Endometrial microvascular endothelial cells (primary cell): Measurements from ENCODE around the gene MAGI1. TPM values are rescaled to one million over a fixed set of nuclear protein-coding genes. Genes with fewer than 3 reads are reported as not detected.

Source experiments
- in situ Hi-C: cut with HindIII; loops from 2 replicates; pipeline ENCODE4 v1.10.0; 2017; ENCODE audit warnings: low sequenced_read_pairs, low pct_unique_long_range_greater_than_20kb; ENCODE audit errors: inconsistent ontology term
- total RNA-seq: library from RNA; depleted of rRNA; stranded (reverse); fragments of >200 nt; gene quantifications from one replicate; pipeline ENCODE4 v1.2.3, GENCODE V29; 2015; ENCODE audit errors: inconsistent ontology term

Gene MAGI1
- total RNA-seq, 1 donor from 2014 or later, result 9.1 TPM

- in situ Hi-C loops, result no loop called here
Observed at GRCh38 chr3:65833761-65834505, 204.8 kb downstream of the MAGI1 start.

- in situ Hi-C loops, result no loop called here
Observed at GRCh38 chr3:65831733-65832425, 206.8 kb downstream of the MAGI1 start.

- in situ Hi-C loops, result no loop called here
Observed at GRCh38 chr3:65830948-65831732, 207.6 kb downstream of the MAGI1 start.

- in situ Hi-C loops, result no loop called here
Observed at GRCh38 chr3:65829228-65829627, 209.5 kb downstream of the MAGI1 start.

- in situ Hi-C loops, result no loop called here
Observed at GRCh38 chr3:65828706-65829105, 210.0 kb downstream of the MAGI1 start.

- in situ Hi-C loops, result no loop called here
Observed at GRCh38 chr3:65827076-65827475, 211.6 kb downstream of the MAGI1 start.

- in situ Hi-C loops, result no loop called here
Observed at GRCh38 chr3:65824166-65824565, 214.6 kb downstream of the MAGI1 start.

- in situ Hi-C loops, result no loop called here
Observed at GRCh38 chr3:65820600-65820999, 218.1 kb downstream of the MAGI1 start.

- in situ Hi-C loops, result no loop called here
Observed at GRCh38 chr3:65819896-65820295, 218.8 kb downstream of the MAGI1 start.

GRCh38 chr3:65817553-65818126 is 221.1 kb downstream of the MAGI1 start:
- in situ Hi-C loops, result no loop called here

GRCh38 chr3:65816208-65816607 is 222.5 kb downstream of the MAGI1 start:
- in situ Hi-C loops, result no loop called here

GRCh38 chr3:65814845-65815578 is 223.7 kb downstream of the MAGI1 start:
- in situ Hi-C loops, result no loop called here

- in situ Hi-C loops, result no loop called here
Observed at GRCh38 chr3:65811892-65812291, 226.8 kb downstream of the MAGI1 start.

- in situ Hi-C loops, result no loop called here
Observed at GRCh38 chr3:65811086-65811761, 227.5 kb downstream of the MAGI1 start.

- in situ Hi-C loops, result no loop called here
Observed at GRCh38 chr3:65810302-65810701, 228.4 kb downstream of the MAGI1 start.

- in situ Hi-C loops, result no loop called here
Observed at GRCh38 chr3:65809641-65810150, 229.0 kb downstream of the MAGI1 start.

GRCh38 chr3:65808824-65809223 is 229.9 kb downstream of the MAGI1 start:
- in situ Hi-C loops, result no loop called here

GRCh38 chr3:65808407-65808806 is 230.3 kb downstream of the MAGI1 start:
- in situ Hi-C loops, result no loop called here
